NCI-H128 (cell line): ENCODE measurements around the gene ARHGAP32.
"Not testable (repeated sequence)": the region's sequence is repeated elsewhere in the genome, so short reads cannot be mapped to it uniquely, and the experiment has no call there.

Experiments used
- DNase-seq: peaks from one replicate; lab custom pipeline; 2025; ENCODE audit not compliant: unreplicated experiment; lab: John Stamatoyannopoulos, UW

ARHGAP32 gene

GRCh38 chr11:129204150-129204838, 12.2 kb upstream of the ARHGAP32 start:
- no peak for DNase-seq

DNA sequence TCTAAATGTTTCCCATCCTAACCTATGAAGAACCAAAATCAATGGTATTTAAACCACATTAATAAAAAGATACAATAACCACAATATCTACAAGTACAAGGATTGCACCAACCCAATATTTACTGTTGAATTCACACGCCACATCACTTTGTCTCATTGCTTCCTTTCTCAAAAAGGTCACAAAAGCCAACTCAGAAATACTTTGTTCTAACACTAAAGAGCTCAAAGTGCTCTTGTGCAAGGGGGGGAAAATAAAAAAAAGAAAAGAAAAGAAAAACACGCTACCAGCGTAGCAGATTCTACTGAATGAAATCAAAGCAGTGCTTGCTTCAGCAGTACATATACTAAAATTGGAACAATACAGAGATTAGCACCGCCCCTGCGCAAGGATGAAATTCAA, 10.5 kb upstream of the ARHGAP32 start:
- DNase-seq: no peak

- DNase-seq: no peak
Observed at GRCh38 chr11:129195682-129196081, 3.6 kb upstream of the ARHGAP32 start.

- DNase-seq: no peak
Observed at GRCh38 chr11:129191649-129192048, 476 bp downstream of the ARHGAP32 start.

- no peak for DNase-seq
Observed at GRCh38 chr11:129190087-129190486, 2.0 kb downstream of the ARHGAP32 start.

DNA sequence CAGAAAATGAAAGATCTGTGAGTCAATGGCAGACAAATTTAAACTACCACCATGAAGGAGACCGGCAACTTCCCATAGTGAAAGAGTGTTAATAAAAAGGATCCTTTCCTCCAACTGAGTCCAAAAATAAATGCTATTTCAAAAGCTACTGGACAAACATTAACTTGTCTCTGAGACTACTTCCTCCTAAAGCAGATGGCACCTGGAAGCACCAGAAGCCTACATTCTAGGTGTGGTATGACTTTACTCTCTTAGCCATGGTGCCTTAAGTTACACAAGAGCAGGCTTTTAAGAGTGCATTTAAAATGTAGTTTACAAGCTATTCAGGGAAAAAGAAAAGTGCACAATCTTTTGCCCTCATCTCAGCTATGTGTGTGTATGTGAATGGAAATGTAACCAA, 2.5 kb downstream of the ARHGAP32 start:
- no peak for DNase-seq

DNA sequence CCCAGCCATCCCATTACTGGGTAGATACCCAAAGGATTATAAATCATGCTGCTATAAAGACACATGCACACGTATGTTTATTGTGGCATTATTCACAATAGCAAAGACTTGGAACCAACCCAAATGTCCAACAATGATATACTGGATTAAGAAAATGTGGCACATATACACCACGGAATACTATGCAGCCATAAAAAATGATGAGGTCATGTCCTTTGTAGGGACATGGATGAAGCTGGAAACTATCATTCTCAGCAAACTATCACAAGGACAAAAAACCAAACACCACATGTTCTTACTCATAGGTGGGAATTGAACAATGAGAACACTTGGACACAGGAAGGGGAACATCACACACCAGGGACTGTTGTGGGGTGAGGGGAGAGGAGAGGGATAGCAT, 7.0 kb downstream of the ARHGAP32 start:
- DNase-seq: not testable (repeated sequence)

GRCh38 chr11:129184581-129184980, 7.5 kb downstream of the ARHGAP32 start:
- DNase-seq: no peak

- no peak for DNase-seq
Observed at GRCh38 chr11:129167315-129167714, 24.8 kb downstream of the ARHGAP32 start.

DNA sequence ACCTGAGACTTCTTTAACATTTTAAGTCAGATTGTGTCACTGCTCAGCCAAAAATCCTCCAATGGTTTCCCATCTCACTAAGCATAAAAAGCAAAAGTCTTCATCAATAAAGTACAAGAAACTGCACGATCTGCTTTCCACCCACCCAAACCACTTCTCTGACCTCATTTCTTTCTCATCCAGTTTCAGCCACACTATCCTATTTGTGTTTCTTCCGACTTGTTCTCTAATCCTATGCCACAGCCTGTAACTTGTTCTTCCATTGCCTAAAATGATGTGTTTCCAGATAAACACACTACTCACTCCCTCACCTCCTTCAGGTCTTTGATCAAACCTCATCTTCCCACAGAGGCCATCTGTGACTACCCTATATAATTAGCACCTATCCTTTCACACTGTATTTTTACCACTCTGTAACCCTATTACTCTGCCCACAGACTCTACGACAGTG, 28.4 kb downstream of the ARHGAP32 start:
- DNase-seq: no peak

DNA sequence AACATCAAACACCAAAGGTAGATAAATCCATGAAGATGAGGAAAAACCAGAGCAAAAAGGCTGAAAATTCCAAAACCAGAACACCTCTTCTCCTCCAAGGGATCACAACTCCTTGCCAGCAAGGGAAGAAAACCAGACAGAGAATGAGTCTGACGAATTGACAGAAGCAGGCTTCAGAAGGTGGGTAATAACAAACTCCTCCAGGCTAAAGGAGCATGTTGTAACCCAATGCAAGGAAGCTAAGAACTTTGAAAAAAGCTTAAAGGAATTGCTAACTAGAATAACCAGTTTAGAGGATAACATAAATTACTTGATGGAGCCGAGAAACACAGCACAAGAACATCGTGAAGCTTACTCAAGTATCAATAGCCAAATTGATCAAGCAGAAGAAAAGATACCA, 35.0 kb downstream of the ARHGAP32 start:
- not testable (repeated sequence) for DNase-seq

DNA sequence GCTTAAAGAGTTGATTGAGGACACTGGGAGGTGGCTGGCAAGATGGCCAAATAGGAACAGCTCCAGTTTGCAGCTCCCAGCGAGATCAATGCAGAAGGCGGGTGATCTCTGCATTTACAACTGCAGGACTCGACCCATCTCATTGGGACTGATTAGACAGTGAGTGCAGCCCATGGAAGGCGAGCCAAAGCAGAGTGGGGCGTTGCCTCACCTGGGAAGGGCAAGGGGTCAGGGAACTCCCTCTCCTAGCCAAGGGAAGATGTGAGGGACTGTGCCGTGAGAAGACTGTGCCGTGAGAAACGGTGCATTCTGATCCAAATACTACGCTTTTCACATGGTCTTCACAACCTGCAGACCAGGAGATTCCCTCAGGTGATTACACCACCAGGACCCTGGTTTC, 36.4 kb downstream of the ARHGAP32 start:
- no peak for DNase-seq

DNA sequence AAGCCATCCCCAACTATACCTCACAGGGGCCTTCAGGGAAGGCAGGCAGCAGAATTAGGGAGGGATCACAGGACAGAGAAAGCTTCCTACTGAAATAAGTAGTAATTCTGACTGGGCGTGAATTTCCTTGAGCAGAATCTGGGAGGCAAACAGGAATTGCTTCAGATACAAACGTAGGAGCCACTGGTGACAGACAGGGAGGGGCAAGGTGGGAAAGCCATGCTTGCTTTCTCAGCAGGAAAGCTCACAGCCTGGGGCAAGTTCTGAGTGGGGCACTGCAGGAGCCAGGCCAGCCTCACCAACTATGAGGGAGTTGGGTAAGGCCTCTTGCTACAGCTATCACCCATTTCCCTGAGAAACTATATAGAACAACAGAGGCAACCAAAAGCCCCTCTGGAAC, 43.6 kb downstream of the ARHGAP32 start:
- DNase-seq: no peak

DNA sequence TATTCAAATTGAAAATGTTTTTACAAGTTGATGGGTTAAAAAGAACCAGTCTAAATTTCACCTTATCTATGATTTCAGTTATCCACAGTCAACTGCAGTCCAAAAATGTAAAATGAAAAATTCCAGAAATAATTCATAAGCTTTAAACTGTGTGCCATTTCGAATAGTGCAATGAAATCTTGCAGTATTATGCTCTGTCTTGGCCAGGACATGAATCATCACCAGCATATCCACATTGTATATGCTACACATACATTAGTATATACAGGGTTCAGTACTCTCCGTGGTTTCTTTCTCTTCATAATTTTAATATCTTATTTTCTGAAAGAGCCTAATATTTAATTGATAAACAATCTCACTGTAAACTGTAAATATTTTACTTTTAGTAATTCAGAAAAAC, 45.9 kb downstream of the ARHGAP32 start:
- DNase-seq: no peak

GRCh38 chr11:129145276-129145675, 46.8 kb downstream of the ARHGAP32 start:
- DNase-seq: no peak

- DNase-seq: no peak
Observed at GRCh38 chr11:129144256-129144655, 47.9 kb downstream of the ARHGAP32 start.

DNA sequence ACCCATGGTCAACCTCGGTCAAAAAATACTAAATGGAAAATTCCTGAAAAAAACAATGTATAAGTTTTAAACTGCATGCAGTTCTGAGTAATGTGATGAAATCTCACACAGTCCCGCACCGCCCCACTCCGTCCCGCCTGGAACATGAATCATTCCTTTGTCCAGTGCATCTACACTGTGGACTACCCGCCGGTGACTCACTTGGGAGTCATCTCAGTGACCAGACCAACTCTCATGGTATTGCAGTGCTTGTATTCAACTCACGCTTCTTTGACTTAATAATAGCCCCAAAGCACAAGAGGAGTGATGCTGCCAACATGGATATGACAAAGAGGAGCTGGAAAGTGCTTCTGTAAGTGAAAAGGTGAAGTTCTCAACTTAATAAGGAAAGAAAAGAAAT, 48.8 kb downstream of the ARHGAP32 start:
- no peak for DNase-seq

- DNase-seq: no peak
Observed at GRCh38 chr11:129141748-129142523, 50.2 kb downstream of the ARHGAP32 start.

- DNase-seq: no peak
Observed at GRCh38 chr11:129131316-129131715, 60.8 kb downstream of the ARHGAP32 start.

- DNase-seq: not testable (repeated sequence)
Observed at GRCh38 chr11:129128881-129129620, 63.1 kb downstream of the ARHGAP32 start.

DNA sequence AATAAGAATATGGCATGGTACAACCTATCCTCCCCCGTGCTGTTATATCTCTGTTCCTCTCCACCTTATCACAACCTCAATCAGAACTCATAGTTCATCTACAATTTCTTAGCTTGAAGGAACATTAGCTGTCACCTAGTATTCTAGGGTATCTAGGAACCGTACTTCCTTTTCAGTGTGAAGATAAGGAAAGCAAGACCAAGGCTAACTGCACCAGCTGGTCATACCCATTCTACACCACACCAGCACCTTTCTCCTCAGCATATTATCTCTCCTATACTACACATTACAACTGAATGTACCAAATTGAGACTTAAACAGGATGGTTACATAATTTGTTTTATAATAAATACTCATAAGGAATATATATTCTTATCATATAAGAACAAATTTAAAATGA, 73.1 kb downstream of the ARHGAP32 start:
- DNase-seq: no peak
